Measurements from ENCODE around the gene POLN. TPM values are rescaled to one million over a fixed set of nuclear protein-coding genes. Genes with fewer than 3 reads are reported as not detected.

The POLN gene
- total RNA-seq, 2 donors from 2014 or later = 2.8 to 2.9 TPM

GRCh38 chr4:2253160-2254084, 11.5 kb upstream of the POLN start:
- Mint-ChIP-seq H3K4me3 (no peak overlapping the region), H3K27ac (peak overlapping the region; percentile 79), H3K27me3 (ENCODE audit: insufficient read depth) (no peaks in the 10 kb centered on the region), H3K4me1 (no peaks in the 10 kb centered on the region), H3K36me3 (ENCODE audit: low read depth) (peaks cover 27% of the 10 kb centered on the region), H3K9me3 (no peaks in the 10 kb centered on the region)
- H3K36me3 ChIP-seq (ENCODE audit: control insufficient read depth, insufficient read depth, low read length) = peaks cover 38% of the 10 kb centered on the region
- H3K4me1 ChIP-seq (ENCODE audit: control insufficient read depth, insufficient read depth, low read length) = no peaks in the 10 kb centered on the region
- H3K27me3 ChIP-seq (ENCODE audit: control insufficient read depth, insufficient read depth, low read length, poor library complexity, severe bottlenecking) = no peaks in the 10 kb centered on the region
- H3K9ac ChIP-seq (ENCODE audit: extremely low read depth, low read length, poor library complexity, severe bottlenecking) = no peak overlapping the region
- H3K4me3 ChIP-seq (ENCODE audit: low read length) = no peak overlapping the region
- 92 to 96% methylated on average over 24 to 32 of the region's 32 CpGs for WGBS, 2 experiments (ENCODE audit: insufficient coverage in 1 of 2, insufficient read length in 1 of 2)
- no peaks in the 10 kb centered on the region for H3K9me3 ChIP-seq (ENCODE audit: control insufficient read depth, low read length)
- H3K27ac ChIP-seq (ENCODE audit: low read depth, low read length) = no peak overlapping the region
- no peak for DNase-seq
- TF ChIP-seq CTCF (conservative IDR thresholded peaks at IDR 0.05) = no peak

DNA sequence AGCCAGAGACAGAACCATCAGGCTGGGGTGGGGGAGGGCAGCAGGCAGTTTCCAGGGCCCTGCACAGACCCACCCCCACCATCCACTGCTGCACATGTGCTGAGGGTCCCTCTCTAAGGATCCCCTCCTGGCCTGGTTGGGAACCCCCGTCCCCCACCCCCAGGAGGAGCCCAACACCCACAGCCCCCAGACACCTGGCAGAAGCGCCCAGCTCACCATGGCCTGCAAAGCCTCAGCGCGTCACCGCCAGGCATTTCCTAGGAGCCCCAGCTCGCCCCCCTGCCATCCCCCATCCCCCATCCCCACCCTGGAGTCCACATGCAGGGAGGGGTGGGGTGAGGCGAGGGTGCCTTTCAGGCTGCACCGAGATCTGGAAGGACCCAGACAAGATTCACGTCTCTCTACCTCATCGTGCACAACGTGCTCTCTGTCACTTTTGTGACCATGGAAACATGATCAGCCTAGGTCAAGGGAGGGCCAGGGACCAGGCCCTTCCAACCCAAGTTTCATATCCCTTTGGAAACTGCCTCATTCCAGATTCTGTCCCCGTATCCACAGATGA, 10.7 kb upstream of the POLN start:
- WGBS, 2 experiments (ENCODE audit: insufficient coverage in 1 of 2, insufficient read length in 1 of 2) = 87 to 89% methylated on average over 4 to 12 of the region's 12 CpGs
- Mint-ChIP-seq H3K4me3 (no peak overlapping the region), H3K36me3 (ENCODE audit: low read depth) (peaks cover 27% of the 10 kb centered on the region), H3K9me3 (no peaks in the 10 kb centered on the region), H3K27me3 (ENCODE audit: insufficient read depth) (no peaks in the 10 kb centered on the region), H3K27ac (peak overlapping the region; percentile 79), H3K4me1 (no peaks in the 10 kb centered on the region)
- no peaks in the 10 kb centered on the region for H3K4me1 ChIP-seq (ENCODE audit: control insufficient read depth, insufficient read depth, low read length)
- no peak for DNase-seq
- no peak overlapping the region for H3K27ac ChIP-seq (ENCODE audit: low read depth, low read length)
- no peaks in the 10 kb centered on the region for H3K9me3 ChIP-seq (ENCODE audit: control insufficient read depth, low read length)
- no peak for TF ChIP-seq CTCF (conservative IDR thresholded peaks at IDR 0.05)
- peaks cover 36% of the 10 kb centered on the region for H3K36me3 ChIP-seq (ENCODE audit: control insufficient read depth, insufficient read depth, low read length)
- no peak overlapping the region for H3K4me3 ChIP-seq (ENCODE audit: low read length)
- H3K9ac ChIP-seq (ENCODE audit: extremely low read depth, low read length, poor library complexity, severe bottlenecking) = no peak overlapping the region
- no peaks in the 10 kb centered on the region for H3K27me3 ChIP-seq (ENCODE audit: control insufficient read depth, insufficient read depth, low read length, poor library complexity, severe bottlenecking)

- Histone ChIP-seq H3K9me3 (ENCODE audit: control insufficient read depth, low read length) (no peaks in the 10 kb centered on the region), H3K27ac (ENCODE audit: low read depth, low read length) (no peak overlapping the region), H3K36me3 (ENCODE audit: control insufficient read depth, insufficient read depth, low read length) (peaks cover 33% of the 10 kb centered on the region), H3K27me3 (ENCODE audit: control insufficient read depth, insufficient read depth, low read length, poor library complexity, severe bottlenecking) (no peaks in the 10 kb centered on the region), H3K4me3 (ENCODE audit: low read length) (no peak overlapping the region), H3K9ac (ENCODE audit: extremely low read depth, low read length, poor library complexity, severe bottlenecking) (no peak overlapping the region), H3K4me1 (ENCODE audit: control insufficient read depth, insufficient read depth, low read length) (no peaks in the 10 kb centered on the region)
- Mint-ChIP-seq H3K36me3 (ENCODE audit: low read depth) (peaks cover 26% of the 10 kb centered on the region), H3K4me1 (no peaks in the 10 kb centered on the region), H3K4me3 (no peak overlapping the region), H3K27ac (no peak overlapping the region), H3K27me3 (ENCODE audit: insufficient read depth) (no peaks in the 10 kb centered on the region), H3K9me3 (no peaks in the 10 kb centered on the region)
- DNase-seq = no peak
- no peak for TF ChIP-seq CTCF (conservative IDR thresholded peaks at IDR 0.05)
- 89 to 100% methylated on average over 3 to 16 of the region's 16 CpGs for WGBS, 2 experiments (ENCODE audit: insufficient coverage in 1 of 2, insufficient read length in 1 of 2)
Measured at GRCh38 chr4:2251795-2252529, 10.0 kb upstream of the POLN start.

Data from endodermal cell (in vitro differentiated cells).